ENCODE data around the gene WDPCP.
A peak's percentile ranks its signal among the peaks of the same experiment; 100 is the strongest.

WDPCP gene

DNA sequence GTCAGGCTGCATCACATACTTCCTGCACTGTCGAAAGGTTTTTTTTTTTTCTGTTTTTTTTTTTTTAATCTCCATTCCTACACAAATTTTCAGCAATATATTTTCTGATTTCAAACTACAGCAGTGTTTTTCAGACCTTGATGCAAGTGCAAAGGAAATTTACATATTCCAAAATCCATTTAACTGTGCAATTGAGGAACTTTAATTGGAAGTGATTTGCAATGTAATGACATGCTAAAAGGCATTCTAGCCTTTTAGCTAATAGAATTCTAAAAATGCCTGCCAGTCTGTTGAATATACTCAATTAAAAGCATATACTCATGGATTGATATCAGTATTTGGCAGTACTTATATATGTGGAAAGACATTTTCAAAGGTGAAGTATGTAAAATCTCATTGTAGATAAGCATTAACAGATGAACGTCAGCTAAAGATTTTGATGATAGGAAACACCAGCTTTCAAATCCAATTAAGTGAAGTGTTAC is 327.1 kb downstream of the WDPCP start:
- Mint-ChIP-seq H3K4me1 (no peaks in the 10 kb centered on the region), H3K36me3 (peaks cover 8% of the 10 kb centered on the region), H3K27me3 (no peaks in the 10 kb centered on the region), H3K4me3 (no peak overlapping the region), H3K9me3 (peaks cover 13% of the 10 kb centered on the region), H3K27ac (no peak overlapping the region)
- no peak for ATAC-seq

DNA sequence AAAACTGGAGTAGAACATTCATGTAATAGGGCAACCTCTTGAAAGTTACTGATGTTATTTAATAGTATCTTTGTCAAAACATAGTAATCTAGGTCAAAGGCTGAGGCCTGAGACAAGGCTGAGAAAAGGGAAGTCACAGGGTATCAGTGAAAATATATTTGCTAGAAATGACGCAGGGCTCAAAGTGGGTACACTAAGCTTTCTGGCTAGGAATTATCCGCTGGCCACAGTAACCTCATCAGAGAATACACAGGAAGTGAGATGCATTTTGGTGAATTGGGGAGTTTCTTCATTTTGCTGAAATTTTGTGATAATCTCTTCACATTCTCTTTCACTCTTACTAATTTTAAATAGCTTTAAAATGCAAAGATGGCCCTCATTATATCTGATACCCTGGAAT is 330.8 kb downstream of the WDPCP start:
- H3K27ac Mint-ChIP-seq: no peak overlapping the region
- peak; percentile 62 for ATAC-seq
- no peaks in the 10 kb centered on the region for H3K4me1 Mint-ChIP-seq
- H3K9me3 Mint-ChIP-seq: peaks cover 9% of the 10 kb centered on the region
- H3K4me3 Mint-ChIP-seq: no peak overlapping the region
- no peaks in the 10 kb centered on the region for H3K27me3 Mint-ChIP-seq
- peaks cover 38% of the 10 kb centered on the region for H3K36me3 Mint-ChIP-seq

DNA sequence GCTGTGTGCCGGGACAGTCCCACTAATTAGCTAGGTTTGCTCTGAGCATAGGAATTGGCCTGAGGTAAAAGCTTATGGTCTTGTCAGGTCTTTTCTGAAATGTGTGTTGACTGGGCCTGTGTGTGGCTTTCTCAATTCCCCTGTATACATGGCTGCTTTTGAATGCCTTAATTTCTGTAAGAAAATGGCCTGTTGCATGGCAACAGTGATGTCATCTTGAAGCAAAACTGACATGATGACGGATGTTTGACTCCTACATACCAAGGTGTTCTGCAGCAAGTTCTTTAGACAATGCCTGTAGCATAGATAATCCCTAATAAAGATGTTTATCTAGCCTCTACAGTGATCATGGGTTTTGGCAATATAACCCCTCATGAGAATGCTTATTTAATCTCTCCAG is 339.1 kb downstream of the WDPCP start:
- Mint-ChIP-seq H3K27me3 (no peaks in the 10 kb centered on the region), H3K4me1 (no peaks in the 10 kb centered on the region), H3K9me3 (peaks cover 12% of the 10 kb centered on the region), H3K36me3 (peaks cover 69% of the 10 kb centered on the region), H3K27ac (no peak overlapping the region), H3K4me3 (no peak overlapping the region)
- no peak for ATAC-seq

DNA sequence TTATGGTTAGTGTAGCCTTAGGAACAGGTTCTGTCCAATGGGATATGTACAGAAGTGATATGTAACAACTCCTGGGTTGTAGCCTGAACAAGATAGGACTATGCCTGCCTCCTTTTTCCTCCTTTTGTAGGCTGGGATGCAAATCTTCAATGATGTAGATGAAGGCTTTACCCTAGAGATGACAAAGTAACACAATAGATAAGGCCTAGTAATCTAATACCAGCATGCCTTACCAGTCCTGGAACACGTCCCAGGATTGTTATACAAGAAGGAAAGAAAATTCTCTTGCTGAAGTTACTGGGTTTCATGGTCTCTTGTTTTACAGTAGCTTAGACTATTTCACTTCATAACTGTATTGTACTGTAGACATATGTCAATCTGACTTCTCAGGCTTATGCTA is 345.5 kb downstream of the WDPCP start:
- no peak overlapping the region for H3K27ac Mint-ChIP-seq
- ATAC-seq: no peak
- H3K27me3 Mint-ChIP-seq: no peaks in the 10 kb centered on the region
- no peaks in the 10 kb centered on the region for H3K4me1 Mint-ChIP-seq
- no peaks in the 10 kb centered on the region for H3K9me3 Mint-ChIP-seq
- no peak overlapping the region for H3K4me3 Mint-ChIP-seq
- H3K36me3 Mint-ChIP-seq: peaks cover 29% of the 10 kb centered on the region

DNA sequence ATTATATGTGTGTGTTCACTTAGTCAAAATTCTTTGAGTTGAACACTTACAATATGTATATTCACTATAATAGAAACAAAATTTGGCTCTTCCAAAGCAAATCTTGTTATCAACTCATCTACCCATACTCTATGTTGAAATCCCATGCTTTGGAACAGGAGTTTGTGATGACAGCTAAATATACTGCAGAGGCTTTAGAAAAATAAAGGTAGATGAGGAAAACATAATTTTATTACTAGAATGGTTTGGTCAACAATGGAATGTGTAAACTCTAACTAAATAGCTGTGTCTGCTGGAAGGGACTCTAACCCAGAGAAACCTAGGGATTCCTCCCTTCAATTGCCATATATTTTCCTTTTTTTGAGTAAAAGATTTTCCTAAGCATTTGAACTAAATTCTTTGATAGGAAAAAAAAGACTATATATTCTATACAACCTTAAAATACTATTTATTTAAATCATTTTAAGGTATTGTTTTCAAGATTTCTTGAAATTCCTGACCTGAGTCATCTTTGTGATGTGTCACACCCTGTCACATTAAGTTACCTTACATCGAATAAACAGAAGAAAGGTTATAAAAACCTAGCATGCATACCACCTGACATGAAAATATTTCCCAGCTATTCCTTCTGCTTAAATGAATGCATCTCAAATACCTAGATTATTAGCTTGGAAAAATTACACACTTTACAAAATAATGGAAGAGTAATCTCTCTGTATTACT is 362.2 kb downstream of the WDPCP start:
- H3K27ac Mint-ChIP-seq: no peak overlapping the region
- H3K36me3 Mint-ChIP-seq: peaks cover 19% of the 10 kb centered on the region
- H3K4me3 Mint-ChIP-seq: no peak overlapping the region
- peaks cover 3% of the 10 kb centered on the region for H3K9me3 Mint-ChIP-seq
- no peaks in the 10 kb centered on the region for H3K4me1 Mint-ChIP-seq
- H3K27me3 Mint-ChIP-seq: no peaks in the 10 kb centered on the region
- ATAC-seq: no peak

DNA sequence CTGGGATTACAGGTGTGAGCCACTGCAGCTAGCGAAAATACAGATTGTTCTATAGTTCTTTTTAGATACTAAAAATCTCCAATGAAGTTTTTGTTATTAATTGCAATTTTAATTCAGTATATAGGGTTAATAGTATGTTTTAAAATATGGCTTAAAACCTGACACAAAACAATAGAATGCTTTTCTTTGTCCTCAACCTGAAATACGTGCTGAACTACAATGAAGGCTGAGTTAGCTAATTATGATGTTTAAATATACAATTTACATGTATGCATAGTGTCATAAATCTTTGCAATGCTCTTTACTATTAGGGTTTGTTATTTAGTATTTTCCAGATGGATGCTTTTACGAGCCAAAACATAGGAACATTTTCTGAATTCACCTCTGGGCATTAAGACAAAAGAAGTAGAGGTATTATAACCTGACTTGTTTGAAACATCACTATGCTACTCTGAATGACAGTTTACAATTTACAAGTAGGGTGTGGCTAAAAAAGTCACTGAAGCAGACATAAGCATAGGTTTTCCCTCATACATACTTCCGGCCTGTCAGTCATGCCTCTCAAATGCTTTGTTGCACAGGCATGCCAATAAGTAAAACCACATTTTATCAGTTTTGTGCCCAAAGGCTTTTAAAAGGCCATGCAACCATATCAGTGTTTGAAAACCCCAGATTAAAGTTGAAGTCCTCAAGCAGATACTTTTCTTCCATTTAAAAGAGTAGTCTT is 369.3 kb downstream of the WDPCP start:
- Mint-ChIP-seq H3K36me3 (peaks cover 9% of the 10 kb centered on the region), H3K4me1 (no peaks in the 10 kb centered on the region), H3K27me3 (no peaks in the 10 kb centered on the region), H3K27ac (no peak overlapping the region), H3K4me3 (no peak overlapping the region), H3K9me3 (peaks cover 14% of the 10 kb centered on the region)
- ATAC-seq: no peak

DNA sequence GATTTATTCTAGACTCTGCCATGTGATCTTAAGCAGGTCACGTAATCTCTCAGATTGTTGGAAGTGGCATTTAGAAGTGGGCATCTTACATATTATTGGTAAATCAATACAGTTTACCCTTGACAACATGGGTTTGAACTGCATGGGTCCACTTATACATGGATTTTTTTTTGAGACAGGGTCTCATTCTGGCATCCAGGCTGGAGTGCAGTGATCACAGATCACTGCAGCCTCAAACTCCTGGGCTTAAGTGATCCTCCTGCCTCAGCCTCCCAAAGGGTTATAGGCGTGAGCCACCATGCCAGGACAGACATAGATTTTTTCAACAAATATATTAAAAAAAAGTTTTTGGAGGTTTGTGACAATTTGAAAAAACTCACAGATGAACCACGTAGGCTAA is 393.0 kb downstream of the WDPCP start:
- no peaks in the 10 kb centered on the region for H3K4me1 Mint-ChIP-seq
- H3K36me3 Mint-ChIP-seq: peaks cover 22% of the 10 kb centered on the region
- H3K27me3 Mint-ChIP-seq: no peaks in the 10 kb centered on the region
- peaks cover under 1% of the 10 kb centered on the region for H3K9me3 Mint-ChIP-seq
- H3K27ac Mint-ChIP-seq: no peak overlapping the region
- ATAC-seq: no peak
- H3K4me3 Mint-ChIP-seq: no peak overlapping the region

DNA sequence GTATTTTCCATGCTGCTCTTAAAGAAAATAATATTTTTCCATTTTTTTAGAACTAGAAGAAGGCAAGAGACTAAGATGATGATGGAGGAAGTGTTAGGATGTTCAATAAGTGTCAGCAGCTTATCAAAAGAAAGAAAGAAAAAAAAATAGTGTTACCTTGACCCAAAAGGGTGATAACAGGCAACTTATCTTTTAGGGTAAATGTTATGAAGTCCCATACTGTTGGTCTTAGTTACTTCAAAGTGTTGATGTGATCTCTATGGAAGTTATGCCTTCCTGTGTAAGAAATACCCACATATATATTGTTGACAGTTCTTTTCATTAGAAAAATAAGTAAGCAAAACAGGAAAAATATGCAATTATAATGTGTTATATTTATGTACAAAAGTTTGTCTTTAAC is 394.1 kb downstream of the WDPCP start:
- H3K27ac Mint-ChIP-seq: no peak overlapping the region
- H3K27me3 Mint-ChIP-seq: no peaks in the 10 kb centered on the region
- H3K4me1 Mint-ChIP-seq: no peaks in the 10 kb centered on the region
- peaks cover 29% of the 10 kb centered on the region for H3K36me3 Mint-ChIP-seq
- no peak for ATAC-seq
- H3K4me3 Mint-ChIP-seq: no peak overlapping the region
- H3K9me3 Mint-ChIP-seq: peaks cover 3% of the 10 kb centered on the region

DNA sequence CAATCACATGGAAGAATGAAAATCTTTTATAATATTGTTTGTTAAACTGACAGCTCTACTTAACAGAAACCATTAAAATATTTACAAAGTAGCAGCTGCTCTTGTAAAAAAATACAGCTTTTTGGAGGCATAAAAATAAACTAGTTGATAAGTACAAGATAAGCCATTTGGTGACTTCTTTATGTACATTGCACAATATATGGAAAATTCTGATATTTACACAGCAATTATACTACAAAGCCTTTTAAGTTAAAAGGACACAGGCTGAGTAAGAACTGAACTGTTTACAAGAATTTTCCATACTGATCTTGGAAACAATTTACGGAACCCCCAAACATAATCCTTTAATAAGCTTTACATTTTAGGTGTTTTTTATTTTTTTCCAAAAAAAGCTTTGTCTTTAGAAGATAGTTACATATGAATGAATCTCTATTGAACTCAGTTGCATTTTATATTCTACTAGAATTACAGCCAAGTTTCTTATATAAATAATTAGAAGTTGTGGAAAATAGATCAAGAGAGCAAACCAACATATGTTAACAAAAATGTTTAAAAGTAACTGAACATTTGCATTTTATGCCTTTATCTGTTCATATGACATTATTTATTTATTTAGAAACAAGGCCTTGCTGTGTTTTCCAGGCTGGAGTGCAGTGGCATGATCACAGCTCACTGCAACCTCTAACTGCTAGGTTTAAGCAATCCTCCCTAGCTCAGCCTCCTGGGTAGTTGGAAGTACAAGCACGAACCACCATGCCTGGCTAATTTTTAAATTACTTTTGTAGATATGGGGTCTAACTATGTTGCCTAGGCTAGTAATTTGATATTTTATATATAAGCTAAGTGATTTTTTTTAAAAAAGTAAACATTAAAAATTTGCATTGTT is 395.1 kb downstream of the WDPCP start:
- Mint-ChIP-seq H3K4me3 (no peak overlapping the region), H3K9me3 (peaks cover 13% of the 10 kb centered on the region), H3K27ac (no peak overlapping the region), H3K36me3 (peaks cover 29% of the 10 kb centered on the region), H3K27me3 (no peaks in the 10 kb centered on the region), H3K4me1 (no peaks in the 10 kb centered on the region)
- ATAC-seq: no peak

DNA sequence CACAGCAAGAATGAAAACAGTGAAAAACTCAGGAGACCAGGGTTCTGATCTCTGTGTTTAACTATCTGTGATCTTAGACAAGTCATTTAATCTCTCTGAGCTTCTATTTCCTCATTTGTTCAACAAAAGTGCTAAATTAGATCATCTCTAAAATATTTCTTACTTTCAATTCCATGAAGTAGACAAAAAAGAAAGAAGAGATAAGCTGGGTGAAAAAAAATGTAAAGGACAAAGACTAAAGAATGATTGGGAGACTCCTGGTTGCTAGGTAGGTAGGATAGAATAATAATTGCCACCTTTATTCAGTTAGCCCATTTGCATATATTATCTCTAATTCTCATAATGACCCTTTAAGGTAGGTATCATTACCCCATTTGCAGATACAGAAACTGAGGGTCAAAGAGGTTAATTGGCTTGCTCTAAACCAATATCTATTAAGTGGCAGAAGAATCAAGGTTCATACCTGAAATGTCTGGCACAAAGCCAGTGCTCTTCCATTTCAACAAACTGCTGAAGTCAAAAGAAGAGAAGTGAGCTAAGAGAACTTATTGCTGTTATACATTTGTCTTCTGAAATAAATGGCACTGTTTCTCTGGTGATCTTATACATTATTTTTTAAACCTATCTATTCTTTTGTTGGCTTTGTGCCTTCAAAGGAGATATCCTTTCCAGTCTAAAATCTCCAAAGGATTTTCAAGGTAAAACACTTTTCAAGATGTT is 395.9 kb downstream of the WDPCP start:
- Mint-ChIP-seq H3K4me1 (no peaks in the 10 kb centered on the region), H3K27ac (no peak overlapping the region), H3K9me3 (peaks cover 17% of the 10 kb centered on the region), H3K27me3 (no peaks in the 10 kb centered on the region), H3K36me3 (peaks cover 35% of the 10 kb centered on the region), H3K4me3 (no peak overlapping the region)
- no peak for ATAC-seq

DNA sequence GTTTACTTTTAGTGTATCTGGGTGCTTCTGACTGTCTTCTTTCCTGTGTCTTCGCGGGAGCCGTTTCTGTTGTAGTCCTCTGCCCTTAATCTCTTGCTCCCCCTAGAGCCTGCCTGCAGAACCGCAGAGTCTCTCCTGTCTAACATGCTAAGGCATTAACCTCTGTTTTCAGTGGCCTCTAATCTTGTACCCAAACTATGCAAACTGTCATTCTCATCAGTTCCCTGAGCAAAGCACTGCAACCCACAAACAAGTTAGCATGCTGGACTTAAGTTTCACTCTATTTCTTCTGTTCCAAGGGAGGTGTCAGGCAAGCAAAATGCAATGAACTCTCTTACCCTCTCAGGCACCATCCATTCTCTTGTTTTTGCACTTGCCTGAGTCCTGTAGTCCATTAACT is 399.3 kb downstream of the WDPCP start:
- Mint-ChIP-seq H3K9me3 (peaks cover 26% of the 10 kb centered on the region), H3K4me1 (no peaks in the 10 kb centered on the region), H3K27me3 (no peaks in the 10 kb centered on the region), H3K27ac (no peak overlapping the region), H3K36me3 (peaks cover 50% of the 10 kb centered on the region), H3K4me3 (no peak overlapping the region)
- no peak for ATAC-seq

DNA sequence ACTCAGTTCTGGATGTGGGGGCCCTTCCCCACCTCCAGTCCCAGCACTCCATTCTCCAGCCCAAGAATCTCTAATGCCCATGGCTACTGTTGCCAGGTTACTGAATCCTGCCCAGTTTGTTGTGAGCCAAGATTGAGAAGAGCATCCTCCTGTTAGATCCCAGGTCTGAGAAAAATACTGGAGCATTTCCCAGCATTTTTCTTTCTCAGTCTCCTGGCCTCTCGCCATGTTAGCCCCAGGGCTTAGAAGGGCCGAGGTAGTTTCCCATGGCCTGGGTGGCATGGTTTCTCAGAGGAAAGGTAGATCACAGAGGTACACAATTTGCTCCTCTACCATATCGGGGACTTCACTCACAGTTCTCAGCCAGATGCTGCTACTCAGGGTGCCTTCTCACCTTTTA is 401.9 kb downstream of the WDPCP start:
- H3K27ac Mint-ChIP-seq: no peak overlapping the region
- H3K9me3 Mint-ChIP-seq: peaks cover 32% of the 10 kb centered on the region
- H3K4me1 Mint-ChIP-seq: no peaks in the 10 kb centered on the region
- H3K36me3 Mint-ChIP-seq: peaks cover 47% of the 10 kb centered on the region
- ATAC-seq: no peak
- no peak overlapping the region for H3K4me3 Mint-ChIP-seq
- H3K27me3 Mint-ChIP-seq: no peaks in the 10 kb centered on the region

DNA sequence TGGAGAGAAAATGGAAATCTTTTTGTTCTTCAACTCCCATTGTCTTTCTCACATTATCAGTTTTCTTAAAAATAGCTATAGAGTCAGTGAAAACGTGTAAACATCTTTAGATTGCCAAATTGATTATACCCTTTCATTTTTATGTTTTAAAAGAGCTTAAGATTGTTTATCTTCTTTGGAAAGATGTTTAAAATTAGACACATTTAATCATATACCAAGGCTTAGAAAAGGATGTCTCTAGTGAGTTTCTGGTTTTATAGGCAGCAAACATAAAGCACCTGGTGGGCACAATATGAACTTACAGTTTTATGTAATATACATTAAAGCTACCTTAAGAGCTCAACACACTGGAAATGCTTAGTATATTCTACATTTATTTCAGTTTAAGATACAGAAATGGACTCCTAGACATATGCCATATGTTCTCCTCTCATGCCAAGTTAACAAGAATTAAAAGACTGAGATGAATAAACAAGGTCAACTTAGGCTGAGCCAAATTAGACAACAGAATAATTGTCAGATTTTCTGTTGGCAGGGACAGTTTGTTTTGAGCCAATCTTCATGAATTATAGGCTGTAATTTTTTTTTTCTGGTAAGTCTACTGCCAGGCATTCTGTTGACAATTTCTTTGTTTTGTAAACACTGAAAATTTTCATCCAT is 425.0 kb downstream of the WDPCP start:
- H3K4me1 Mint-ChIP-seq: no peaks in the 10 kb centered on the region
- no peak overlapping the region for H3K27ac Mint-ChIP-seq
- no peak for ATAC-seq
- H3K4me3 Mint-ChIP-seq: no peak overlapping the region
- H3K36me3 Mint-ChIP-seq: peaks cover 35% of the 10 kb centered on the region
- H3K9me3 Mint-ChIP-seq: peaks cover 15% of the 10 kb centered on the region
- no peaks in the 10 kb centered on the region for H3K27me3 Mint-ChIP-seq

DNA sequence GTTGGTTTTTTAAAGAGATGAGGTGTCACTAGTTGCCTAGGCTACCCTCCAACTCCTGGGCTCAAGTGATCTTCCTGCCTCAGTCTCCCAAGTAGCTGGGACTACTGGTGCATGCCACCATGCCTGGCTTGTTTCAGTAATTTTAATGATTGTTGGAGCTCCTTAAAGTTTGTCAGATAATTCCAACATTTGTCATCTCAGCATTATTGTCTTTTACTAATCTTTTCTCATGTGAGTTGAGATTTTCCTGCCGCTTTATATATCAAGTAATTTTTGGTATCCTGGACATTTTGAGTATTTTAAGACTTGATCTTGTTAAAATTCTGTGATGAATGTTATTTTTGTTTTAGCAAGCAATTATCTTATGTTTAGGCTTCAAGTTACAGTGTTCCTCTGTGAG is 429.0 kb downstream of the WDPCP start:
- no peak for ATAC-seq
- no peaks in the 10 kb centered on the region for H3K4me1 Mint-ChIP-seq
- peaks cover 11% of the 10 kb centered on the region for H3K36me3 Mint-ChIP-seq

More for the DNA sequence above, 429.0 kb downstream of the WDPCP start:
- peaks cover 1% of the 10 kb centered on the region for H3K9me3 Mint-ChIP-seq
- H3K27ac Mint-ChIP-seq: no peak overlapping the region
- H3K27me3 Mint-ChIP-seq: no peaks in the 10 kb centered on the region
- no peak overlapping the region for H3K4me3 Mint-ChIP-seq
